Uterus (tissue), 2 donors: ENCODE data around the gene ZNF841.

Source experiments
- POLR2A ChIP-seq, 2 donors: fragments of 450-650 bp; IDR thresholded peaks; one replicate each; pipeline ENCODE4 v1.6.1; 2016; ENCODE audit warnings: antibody characterized with exemption in 2 of 2, mild to moderate bottlenecking in 1 of 2, moderate library complexity in 1 of 2
- TF ChIP-seq, protein P1 (sequence below), 4 experiments: fragments of 200-600 bp in 2 of 4; fragments of 450-650 bp in 2 of 4; sonication (generic) in 2 of 4; IDR thresholded peaks; one replicate each; pipeline ENCODE4 v1.5.1; 2016 to 2019; ENCODE audit warnings: antibody characterized with exemption in 4 of 4, mild to moderate bottlenecking in 2 of 4, moderate library complexity in 1 of 4

DNA sequence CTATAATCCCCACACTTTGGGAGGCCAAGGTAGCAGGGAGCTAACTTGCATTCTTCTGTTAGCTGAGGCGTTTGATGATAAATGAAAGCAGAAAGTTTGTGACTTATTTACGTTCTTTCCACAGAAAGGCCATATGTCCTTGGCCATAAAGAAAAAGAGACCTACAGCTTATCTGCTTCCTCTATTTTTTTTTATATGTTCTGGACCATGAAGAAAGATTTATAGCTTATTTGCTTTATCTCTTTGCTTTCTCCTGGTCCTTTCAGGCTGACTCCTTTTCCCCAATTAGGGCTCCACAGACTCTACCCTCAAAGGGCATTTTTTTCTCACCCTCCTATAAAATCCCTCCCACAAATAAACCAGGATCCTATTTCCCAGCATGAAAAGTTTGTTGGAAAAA, 45.6 kb upstream of the ZNF841 start:
- TF ChIP-seq, protein P1, sequence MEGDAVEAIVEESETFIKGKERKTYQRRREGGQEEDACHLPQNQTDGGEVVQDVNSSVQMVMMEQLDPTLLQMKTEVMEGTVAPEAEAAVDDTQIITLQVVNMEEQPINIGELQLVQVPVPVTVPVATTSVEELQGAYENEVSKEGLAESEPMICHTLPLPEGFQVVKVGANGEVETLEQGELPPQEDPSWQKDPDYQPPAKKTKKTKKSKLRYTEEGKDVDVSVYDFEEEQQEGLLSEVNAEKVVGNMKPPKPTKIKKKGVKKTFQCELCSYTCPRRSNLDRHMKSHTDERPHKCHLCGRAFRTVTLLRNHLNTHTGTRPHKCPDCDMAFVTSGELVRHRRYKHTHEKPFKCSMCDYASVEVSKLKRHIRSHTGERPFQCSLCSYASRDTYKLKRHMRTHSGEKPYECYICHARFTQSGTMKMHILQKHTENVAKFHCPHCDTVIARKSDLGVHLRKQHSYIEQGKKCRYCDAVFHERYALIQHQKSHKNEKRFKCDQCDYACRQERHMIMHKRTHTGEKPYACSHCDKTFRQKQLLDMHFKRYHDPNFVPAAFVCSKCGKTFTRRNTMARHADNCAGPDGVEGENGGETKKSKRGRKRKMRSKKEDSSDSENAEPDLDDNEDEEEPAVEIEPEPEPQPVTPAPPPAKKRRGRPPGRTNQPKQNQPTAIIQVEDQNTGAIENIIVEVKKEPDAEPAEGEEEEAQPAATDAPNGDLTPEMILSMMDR (IDR thresholded peaks at IDR 0.05): no peak
- no peak for TF ChIP-seq POLR2A (IDR thresholded peaks at IDR 0.05)
